ENCODE results near the gene MROH7. TPM values are rescaled to one million over a fixed set of nuclear protein-coding genes. Genes with fewer than 3 reads are reported as not detected.

Gene MROH7
- total and polyA plus RNA-seq, 4 donors, result 0.21 to 3.4 (median 1.9) TPM

GRCh38 chr1:54741531-54741930 lies 99.9 kb downstream of the MROH7 start:
- no peaks in the 10 kb centered on the region for H3K9me3 ChIP-seq (ENCODE audit: control insufficient read depth in 4 of 4, insufficient read depth in 3 of 4, low read length in 3 of 4)
- H3K27me3 ChIP-seq (ENCODE audit: control insufficient read depth in 3 of 3, insufficient read depth in 3 of 3, low read length in 2 of 3), result no peaks in the 10 kb centered on the region
- no peaks in the 10 kb centered on the region for H3K4me1 ChIP-seq (ENCODE audit: control insufficient read depth in 5 of 5, insufficient read depth in 5 of 5, low read length in 5 of 5)
- no peak for DNase-seq
- H3K27ac ChIP-seq (ENCODE audit: low read depth in 1 of 2, low read length in 1 of 2), result no peak overlapping the region
- no peak overlapping the region for H3K4me3 ChIP-seq
- 88 to 92% methylated on average over 4 of the region's 4 CpGs for WGBS, 2 donors
- H3K36me3 ChIP-seq (ENCODE audit: control insufficient read depth in 4 of 4, insufficient read depth in 4 of 4, low read length in 4 of 4), result peaks cover 16 to 56% (median 35%) of the 10 kb centered on the region in 4 donors
- TF ChIP-seq, protein P1, sequence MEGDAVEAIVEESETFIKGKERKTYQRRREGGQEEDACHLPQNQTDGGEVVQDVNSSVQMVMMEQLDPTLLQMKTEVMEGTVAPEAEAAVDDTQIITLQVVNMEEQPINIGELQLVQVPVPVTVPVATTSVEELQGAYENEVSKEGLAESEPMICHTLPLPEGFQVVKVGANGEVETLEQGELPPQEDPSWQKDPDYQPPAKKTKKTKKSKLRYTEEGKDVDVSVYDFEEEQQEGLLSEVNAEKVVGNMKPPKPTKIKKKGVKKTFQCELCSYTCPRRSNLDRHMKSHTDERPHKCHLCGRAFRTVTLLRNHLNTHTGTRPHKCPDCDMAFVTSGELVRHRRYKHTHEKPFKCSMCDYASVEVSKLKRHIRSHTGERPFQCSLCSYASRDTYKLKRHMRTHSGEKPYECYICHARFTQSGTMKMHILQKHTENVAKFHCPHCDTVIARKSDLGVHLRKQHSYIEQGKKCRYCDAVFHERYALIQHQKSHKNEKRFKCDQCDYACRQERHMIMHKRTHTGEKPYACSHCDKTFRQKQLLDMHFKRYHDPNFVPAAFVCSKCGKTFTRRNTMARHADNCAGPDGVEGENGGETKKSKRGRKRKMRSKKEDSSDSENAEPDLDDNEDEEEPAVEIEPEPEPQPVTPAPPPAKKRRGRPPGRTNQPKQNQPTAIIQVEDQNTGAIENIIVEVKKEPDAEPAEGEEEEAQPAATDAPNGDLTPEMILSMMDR (IDR thresholded peaks at IDR 0.05; ENCODE audit: control extremely low read depth, extremely low read depth), result no peak
- no peak overlapping the region for H3K9ac ChIP-seq (ENCODE audit: insufficient read depth in 1 of 2, low read length in 2 of 2)
- no peak for ATAC-seq (ENCODE audit: insufficient read depth, low FRiP score)

- TF ChIP-seq, protein P1 (IDR thresholded peaks at IDR 0.05; ENCODE audit: control extremely low read depth, extremely low read depth), result no peak
- H3K27ac ChIP-seq (ENCODE audit: low read depth in 1 of 2, low read length in 1 of 2), result no peak overlapping the region
- no peaks in the 10 kb centered on the region for H3K4me1 ChIP-seq (ENCODE audit: control insufficient read depth in 5 of 5, insufficient read depth in 5 of 5, low read length in 5 of 5)
- WGBS, 2 donors, result 74 to 85% methylated on average over 4 of the region's 4 CpGs
- ATAC-seq (ENCODE audit: insufficient read depth, low FRiP score) (no peak), DNase-seq (peak in 1 of 3 donors; percentile 44)
- H3K4me3 ChIP-seq, result no peak overlapping the region
- H3K9ac ChIP-seq (ENCODE audit: insufficient read depth in 1 of 2, low read length in 2 of 2), result no peak overlapping the region
- no peaks in the 10 kb centered on the region for H3K9me3 ChIP-seq (ENCODE audit: control insufficient read depth in 4 of 4, insufficient read depth in 3 of 4, low read length in 3 of 4)
- peaks cover 16 to 49% (median 31%) of the 10 kb centered on the region in 4 donors for H3K36me3 ChIP-seq (ENCODE audit: control insufficient read depth in 4 of 4, insufficient read depth in 4 of 4, low read length in 4 of 4)
- no peaks in the 10 kb centered on the region for H3K27me3 ChIP-seq (ENCODE audit: control insufficient read depth in 3 of 3, insufficient read depth in 3 of 3, low read length in 2 of 3)
These were observed 100.7 kb downstream of the MROH7 start for GRCh38 chr1:54742282-54742681.

DNA sequence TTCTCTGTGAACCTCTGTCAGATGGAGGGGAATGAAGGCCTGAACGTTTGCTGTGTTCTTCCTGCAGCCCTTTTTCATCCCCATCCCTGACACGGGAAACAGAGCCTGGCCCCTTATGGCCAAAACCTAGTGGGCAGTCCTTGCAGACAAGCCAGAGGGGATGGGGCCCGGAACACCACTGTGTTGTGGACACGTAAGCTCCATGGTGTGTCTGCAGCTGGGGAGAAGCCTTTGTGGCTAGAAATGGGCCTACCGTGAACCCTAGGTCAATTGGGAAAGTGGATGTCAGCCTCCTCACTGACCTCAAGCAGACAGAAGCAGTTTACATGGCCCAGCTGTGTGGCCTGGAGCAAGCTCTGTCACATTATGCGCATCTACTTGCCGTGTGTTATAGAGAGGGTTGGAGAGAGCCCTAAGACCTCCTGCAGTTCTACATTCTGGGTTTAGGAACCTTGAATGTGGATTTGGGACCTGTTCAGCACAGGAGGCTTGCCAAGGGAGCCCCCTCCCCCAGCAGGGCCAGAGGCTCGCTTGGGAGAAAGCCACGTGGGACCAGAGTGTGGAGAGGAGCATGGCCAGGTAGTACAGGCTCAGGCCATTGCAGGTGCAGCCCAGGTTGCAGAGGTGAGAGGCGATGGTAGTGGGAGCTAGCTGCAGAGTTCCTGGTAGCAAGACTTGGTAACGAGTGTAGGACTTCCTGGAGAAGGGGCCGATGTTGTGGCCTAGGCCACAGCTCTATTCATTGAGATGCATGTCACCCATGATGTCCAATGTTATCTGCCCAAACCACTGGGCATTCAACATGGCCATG lies 102.0 kb downstream of the MROH7 start:
- DNase-seq (peak in 1 of 3 donors; percentile 8), ATAC-seq (ENCODE audit: insufficient read depth, low FRiP score) (no peak)
- no peak overlapping the region for H3K27ac ChIP-seq (ENCODE audit: low read depth in 1 of 2, low read length in 1 of 2)
- no peak overlapping the region for H3K4me3 ChIP-seq
- H3K36me3 ChIP-seq (ENCODE audit: control insufficient read depth in 4 of 4, insufficient read depth in 4 of 4, low read length in 4 of 4), result peaks cover 16 to 41% (median 29%) of the 10 kb centered on the region in 4 donors
- no peaks in the 10 kb centered on the region for H3K27me3 ChIP-seq (ENCODE audit: control insufficient read depth in 3 of 3, insufficient read depth in 3 of 3, low read length in 2 of 3)
- H3K9me3 ChIP-seq (ENCODE audit: control insufficient read depth in 4 of 4, insufficient read depth in 3 of 4, low read length in 3 of 4), result no peaks in the 10 kb centered on the region
- WGBS, 2 donors, result 85 to 86% methylated on average over 12 of the region's 12 CpGs
- peaks cover 0 to 3% (median 0%) of the 10 kb centered on the region in 5 donors for H3K4me1 ChIP-seq (ENCODE audit: control insufficient read depth in 5 of 5, insufficient read depth in 5 of 5, low read length in 5 of 5)
- no peak overlapping the region for H3K9ac ChIP-seq (ENCODE audit: insufficient read depth in 1 of 2, low read length in 2 of 2)
- TF ChIP-seq, protein P1 (IDR thresholded peaks at IDR 0.05; ENCODE audit: control extremely low read depth, extremely low read depth), result no peak
